Fibroblast of pulmonary artery (primary cell): ENCODE results near the gene GPC3.
"Not testable (repeated sequence)": the region's sequence is repeated elsewhere in the genome, so short reads cannot be mapped to it uniquely, and the experiment has no call there.

Source experiments
- DNase-seq: peaks from one replicate; pipeline ENCODE4 v3.0.0-alpha.2; 2010; ENCODE audit warnings: low read depth
- H3K4me3 ChIP-seq: replicated peaks from 2 replicates; pipeline ENCODE4 v1.5.1; 2011; ENCODE audit warnings: low read depth, mild to moderate bottlenecking, control low read depth, low read length, moderate library complexity
- CTCF ChIP-seq: IDR thresholded peaks from 2 replicates; pipeline ENCODE4 v1.5.1; 2011; ENCODE audit warnings: mild to moderate bottlenecking, control low read depth, low read length, inconsistent platforms; ENCODE audit errors: missing control alignments

Gene GPC3

GRCh38 chrX:133994576-133994975 is 9.2 kb upstream of the GPC3 start:
- no peak for TF ChIP-seq CTCF
- DNase-seq, result peak; percentile 12

GRCh38 chrX:133992882-133993281 is 7.5 kb upstream of the GPC3 start:
- TF ChIP-seq CTCF, result no peak
- no peak overlapping the region for H3K4me3 ChIP-seq
- DNase-seq, result no peak

More at GRCh38 chrX:133994576-133994975, 9.2 kb upstream of the GPC3 start:
- no peak overlapping the region for H3K4me3 ChIP-seq

- no peak for DNase-seq
- H3K4me3 ChIP-seq, result no peak overlapping the region
These were observed 6.4 kb upstream of the GPC3 start for GRCh38 chrX:133991814-133992213.

GRCh38 chrX:133991057-133991456 is 5.7 kb upstream of the GPC3 start:
- H3K4me3 ChIP-seq, DNase-seq: not testable (repeated sequence)

More at GRCh38 chrX:133991814-133992213, 6.4 kb upstream of the GPC3 start:
- TF ChIP-seq CTCF, result no peak

GRCh38 chrX:133989993-133990392 is 4.6 kb upstream of the GPC3 start:
- no peak for TF ChIP-seq CTCF
- H3K4me3 ChIP-seq, result no peak overlapping the region
- DNase-seq, result no peak

- H3K4me3 ChIP-seq, result no peak overlapping the region
- DNase-seq, result no peak
- no peak for TF ChIP-seq CTCF
These were observed 4.1 kb upstream of the GPC3 start for GRCh38 chrX:133989490-133989889.

GRCh38 chrX:133988010-133988409 is 2.6 kb upstream of the GPC3 start:
- no peak overlapping the region for H3K4me3 ChIP-seq
- no peak for TF ChIP-seq CTCF
- no peak for DNase-seq

GRCh38 chrX:133987188-133987587 is 1.8 kb upstream of the GPC3 start:
- no peak for DNase-seq
- no peak for TF ChIP-seq CTCF
- no peak overlapping the region for H3K4me3 ChIP-seq
